IMR-90 (cell line): ENCODE data around the gene ARX. TPM values are rescaled to one million over a fixed set of nuclear protein-coding genes. Genes with fewer than 3 reads are reported as not detected.

Source experiments
- ATAC-seq: fragments of 200-7000 bp; cut with Tn5 transposase; 2 replicates; pipeline ENCODE4 v1.9.1; 2020; ENCODE audit warnings: low read depth, mild to moderate bottlenecking, moderate library complexity
- BruUV-seq: library from RNA; stranded (reverse); fragments of 400-500 nt; replicated peaks from 2 replicates; lab custom pipeline; 2021; lab: Mats Ljungman, UMichigan
- CTCF ChIA-PET: fragments of 300-600 bp; formaldehyde crosslinking; extraction: SDS; loops from one replicate; lab custom pipeline; 2021; ENCODE audit warnings: antibody characterized with exemption; lab: Yijun Ruan, JAX
- POLR2A ChIA-PET: fragments of 300-600 bp; sonication (Branson Sonifier 250); formaldehyde crosslinking; loops from one replicate; lab custom pipeline; 2022; ENCODE audit warnings: antibody characterized with exemption; ENCODE audit not compliant: unreplicated experiment; lab: Charles Lee
- DNase-seq: peaks from one replicate; pipeline ENCODE4 v3.0.0; 2013
- H2AFZ ChIP-seq: replicated peaks from 2 replicates; pipeline ENCODE3; 2013; ENCODE audit warnings: low read length, mild to moderate bottlenecking; ENCODE audit not compliant: poor library complexity
- H2AK5ac ChIP-seq: 2 replicates; pipeline ENCODE4 v1.6.1; 2013; ENCODE audit warnings: low read depth, low read length, inconsistent platforms
- H2AK9ac ChIP-seq: replicated peaks from 2 replicates; pipeline ENCODE3; 2013; ENCODE audit warnings: mild to moderate bottlenecking, low read depth, low read length, moderate library complexity; ENCODE audit not compliant: poor library complexity
- H2BK120ac ChIP-seq: 2 replicates; pipeline ENCODE4 v1.6.1; 2013; ENCODE audit warnings: low read depth, low read length, inconsistent platforms
- H2BK15ac ChIP-seq: 3 replicates; pipeline ENCODE4 v1.6.1; 2013; ENCODE audit warnings: low read depth, low read length, inconsistent platforms
- H2BK20ac ChIP-seq: 2 replicates; pipeline ENCODE4 v1.6.1; 2013; ENCODE audit warnings: low read depth, mild to moderate bottlenecking, inconsistent platforms, low read length, moderate library complexity
- H2BK5ac ChIP-seq: 2 replicates; pipeline ENCODE4 v1.6.1; 2013; ENCODE audit warnings: mild to moderate bottlenecking, low read depth, low read length, inconsistent platforms; ENCODE audit not compliant: poor library complexity, severe bottlenecking
- H3K14ac ChIP-seq: replicated peaks from 2 replicates; pipeline ENCODE4 v1.6.1; 2013; ENCODE audit warnings: low read depth, low read length, inconsistent platforms
- H3K18ac ChIP-seq: 2 replicates; pipeline ENCODE4 v1.6.1; 2013; ENCODE audit warnings: low read depth, low read length, control low read depth
- H3K23ac ChIP-seq: 2 replicates; pipeline ENCODE4 v1.6.1; 2013; ENCODE audit warnings: low read depth, low read length, inconsistent platforms
- H3K27ac ChIP-seq: 2 replicates; pipeline ENCODE4 v1.5.1; 2013; ENCODE audit warnings: mild to moderate bottlenecking, control low read depth, low read length; ENCODE audit not compliant: insufficient read depth
- H3K27me3 ChIP-seq: 2 replicates; pipeline ENCODE4 v1.6.1; 2013; ENCODE audit warnings: low read length; ENCODE audit not compliant: control insufficient read depth, insufficient read depth
- H3K36me3 ChIP-seq: 2 replicates; pipeline ENCODE4 v1.6.1; 2013; ENCODE audit warnings: low read length, mixed read lengths; ENCODE audit not compliant: control insufficient read depth, insufficient read depth
- H3K4ac ChIP-seq: 2 replicates; pipeline ENCODE4 v1.6.1; 2013; ENCODE audit warnings: low read depth, low read length, inconsistent platforms
- H3K4me1 ChIP-seq: 2 replicates; pipeline ENCODE4 v1.6.1; 2013; ENCODE audit warnings: low read length, mixed read lengths; ENCODE audit not compliant: control insufficient read depth, insufficient read depth
- H3K4me2 ChIP-seq: 2 replicates; pipeline ENCODE4 v1.6.1; 2013; ENCODE audit warnings: low read depth, mild to moderate bottlenecking, control low read depth, low read length, moderate library complexity
- H3K4me3 ChIP-seq: 2 replicates; pipeline ENCODE4 v1.5.1; 2013; ENCODE audit warnings: low read depth, mild to moderate bottlenecking, control low read depth, low read length, moderate library complexity; ENCODE audit not compliant: insufficient read depth
- H3K56ac ChIP-seq: 2 replicates; pipeline ENCODE4 v1.6.1; 2013; ENCODE audit warnings: low read length, inconsistent platforms; ENCODE audit not compliant: insufficient read depth; ENCODE audit errors: extremely low read depth
- H3K79me1 ChIP-seq, 2 experiments: 2 replicates each; pipeline ENCODE4 v1.6.1; 2013; ENCODE audit warnings: low read length in 2 of 2, inconsistent platforms in 1 of 2, low read depth in 1 of 2
- H3K9ac ChIP-seq: 2 replicates; pipeline ENCODE4 v1.6.1; 2013; ENCODE audit warnings: low read depth, low read length, control low read depth
- H3K9me1 ChIP-seq: 2 replicates; pipeline ENCODE4 v1.6.1; 2013; ENCODE audit warnings: low read length, inconsistent platforms; ENCODE audit not compliant: insufficient read depth
- H3K9me3 ChIP-seq: 2 replicates; pipeline ENCODE4 v1.6.1; 2013; ENCODE audit warnings: low read length; ENCODE audit not compliant: control insufficient read depth, insufficient read depth
- H4K20me1 ChIP-seq: 2 replicates; pipeline ENCODE4 v1.6.1; 2013; ENCODE audit warnings: low read length, inconsistent platforms; ENCODE audit not compliant: insufficient read depth
- H4K5ac ChIP-seq: 2 replicates; pipeline ENCODE4 v1.6.1; 2013; ENCODE audit warnings: mild to moderate bottlenecking, low read depth, low read length, control low read depth
- H4K8ac ChIP-seq, 2 experiments: 2 replicates each; pipeline ENCODE4 v1.6.1; 2013; ENCODE audit warnings: low read depth in 2 of 2, low read length in 2 of 2, control low read depth in 1 of 2, inconsistent platforms in 1 of 2
- H4K91ac ChIP-seq: 2 replicates; pipeline ENCODE4 v1.6.1; 2013; ENCODE audit warnings: low read depth, low read length, inconsistent platforms; ENCODE audit not compliant: insufficient read depth
- BHLHE40 ChIP-seq: fragments of 150-350 bp; IDR thresholded peaks from 2 replicates; pipeline ENCODE4 v1.6.1; 2016; ENCODE audit warnings: mild to moderate bottlenecking, low read depth, low read length
- CEBPB ChIP-seq: IDR thresholded peaks from 2 replicates; pipeline ENCODE4 v1.6.1; 2012; ENCODE audit warnings: low read depth, low read length, improper control_type of control experiment
- CHD1 ChIP-seq: IDR thresholded peaks from 2 replicates; pipeline ENCODE4 v1.6.1; 2012; ENCODE audit warnings: low read depth, low read length, improper control_type of control experiment
- CTCF ChIP-seq: conservative IDR thresholded peaks from 2 replicates; pipeline ENCODE4 v1.5.1; 2012; ENCODE audit warnings: mild to moderate bottlenecking, low read depth, low read length, improper control_type of control experiment
- FOS ChIP-seq: fragments of 150-350 bp; IDR thresholded peaks from 2 replicates; pipeline ENCODE4 v1.6.1; 2016; ENCODE audit warnings: low read depth, low read length
- MAFK ChIP-seq: IDR thresholded peaks from 2 replicates; pipeline ENCODE4 v1.6.1; 2012; ENCODE audit warnings: low read depth, low read length, improper control_type of control experiment
- MAZ ChIP-seq: IDR thresholded peaks from 2 replicates; pipeline ENCODE4 v1.6.1; 2012; ENCODE audit warnings: low read depth, mild to moderate bottlenecking, low read length, improper control_type of control experiment, moderate library complexity, borderline replicate concordance
- MXI1 ChIP-seq: IDR thresholded peaks from 2 replicates; pipeline ENCODE4 v1.6.1; 2012; ENCODE audit warnings: low read depth, mild to moderate bottlenecking, low read length, moderate library complexity, borderline replicate concordance
- NFE2L2 ChIP-seq: fragments of 150-350 bp; IDR thresholded peaks from 2 replicates; pipeline ENCODE4 v1.6.1; 2016; ENCODE audit warnings: low read depth, mild to moderate bottlenecking, low read length
- RAD21 ChIP-seq: IDR thresholded peaks from 2 replicates; pipeline ENCODE4 v1.6.1; 2012; ENCODE audit warnings: low read length, improper control_type of control experiment
- RCOR1 ChIP-seq: IDR thresholded peaks from 2 replicates; pipeline ENCODE4 v1.6.1; 2012; ENCODE audit warnings: mild to moderate bottlenecking, low read length, improper control_type of control experiment; ENCODE audit not compliant: insufficient replicate concordance
- RFX5 ChIP-seq: IDR thresholded peaks from 2 replicates; pipeline ENCODE4 v1.8.0; 2012; ENCODE audit warnings: low read depth, mild to moderate bottlenecking, low read length, moderate library complexity
- SMC3 ChIP-seq: fragments of 150-350 bp; IDR thresholded peaks from 2 replicates; pipeline ENCODE4 v1.6.1; 2016; ENCODE audit warnings: low read depth, mild to moderate bottlenecking, antibody characterized with exemption, low read length, moderate library complexity
- WGBS, 2 experiments: methylation state at CpG; one replicate each; pipeline versions ENCODE4 v1.1.5 to v1.1.7; 2013; ENCODE audit warnings: missing lambda C conversion rate in 2 of 2; ENCODE audit not compliant: insufficient read length in 1 of 2; ENCODE audit errors: extremely low coverage in 2 of 2; 5-methylcytosine and 5-hydroxymethylcytosine counted together
- dilution Hi-C: fragments of 300-500 bp; cut with HindIII; formaldehyde crosslinking; loops from one replicate; pipeline ENCODE4 v1.14.3; 2018; ENCODE audit warnings: low sequenced_read_pairs; ENCODE audit not compliant: unreplicated experiment
- in situ Hi-C: fragments of 300-500 bp; cut with MboI; formaldehyde crosslinking; loops from 3 replicates; pipeline ENCODE4 v1.14.3; 2019; ENCODE audit warnings: low sequenced_read_pairs, inconsistent platforms, mixed read lengths
- intact Hi-C: fragments of 100-400 bp; cut with micrococcal nuclease; formaldehyde crosslinking; loops from 2 replicates; pipeline ENCODE4 v1.10.0; 2022
- polyA plus RNA-seq, 3 experiments: library from polyadenylated mRNA; depleted of rRNA; stranded (reverse); fragments of >200 nt; gene quantifications; 2 replicates each; pipeline ENCODE4 v1.2.3, GENCODE V29; 2012; ENCODE audit warnings: low replicate concordance in 1 of 3
- total RNA-seq: library from RNA; depleted of rRNA; stranded (reverse); fragments of >200 nt; gene quantifications from 2 replicates; pipeline ENCODE4 v1.2.3, GENCODE V29; 2012
- TF ChIP-seq, protein P1 (sequence below): fragments of 150-350 bp; IDR thresholded peaks from 2 replicates; pipeline ENCODE4 v1.6.1; 2017; ENCODE audit warnings: mild to moderate bottlenecking, antibody characterized with exemption, low read length, low read depth
- TF ChIP-seq, protein P2 (sequence below): fragments of 150-350 bp; IDR thresholded peaks from 2 replicates; pipeline ENCODE4 v1.6.1; 2016; ENCODE audit warnings: low read depth, mild to moderate bottlenecking, low read length, moderate library complexity, borderline replicate concordance

ARX gene
- total and polyA plus RNA-seq, 2 of the 4 experiments (the other 2 are of a cell fraction), result not detected

DNA sequence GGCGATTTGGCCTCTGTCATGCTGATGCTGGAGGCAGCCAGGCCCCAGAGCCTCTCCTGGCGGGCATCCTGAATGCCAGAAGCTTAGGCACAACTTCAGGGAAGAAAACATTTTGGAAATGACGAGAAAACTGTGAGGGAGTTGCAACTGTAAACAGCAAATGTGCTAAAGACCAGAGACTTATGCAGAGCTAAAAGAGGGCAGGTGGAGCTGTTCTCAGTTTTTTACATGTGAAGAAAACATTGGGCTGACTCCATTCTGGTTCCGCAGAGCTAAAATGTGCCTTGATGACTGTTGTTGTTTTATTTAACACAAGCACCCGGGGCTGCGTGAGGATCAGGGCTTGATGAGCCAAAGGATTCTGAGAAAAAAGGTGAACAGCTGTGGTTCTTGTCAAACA, 10.8 kb upstream of the ARX start:
- ChIA-PET CTCF (no interaction called here), POLR2A (no interaction called here)
- Histone ChIP-seq H4K8ac (no peak overlapping the region), H3K18ac (no peak overlapping the region), H2AFZ (no peak overlapping the region), H2BK20ac (no peak overlapping the region), H3K27me3 (peaks cover 33% of the 10 kb centered on the region), H3K9ac (no peak overlapping the region), H3K56ac (no peak overlapping the region), H3K9me3 (no peaks in the 10 kb centered on the region), H3K4ac (no peak overlapping the region), H3K27ac (no peak overlapping the region), H3K36me3 (no peaks in the 10 kb centered on the region), H4K20me1 (no peaks in the 10 kb centered on the region), H2AK9ac (no peak overlapping the region), H3K4me3 (no peak overlapping the region), H3K4me2 (no peak overlapping the region), H3K14ac (no peak overlapping the region), H4K91ac (no peak overlapping the region), H2BK15ac (no peak overlapping the region), H2BK120ac (no peak overlapping the region), H2AK5ac (no peak overlapping the region), H3K79me1 (no peaks in the 10 kb centered on the region), H3K4me1 (no peaks in the 10 kb centered on the region; the same call in 1 of the 2 replicates), H2BK5ac (no peak overlapping the region), H3K23ac (no peak overlapping the region), H4K5ac (no peak overlapping the region), H3K9me1 (no peaks in the 10 kb centered on the region)
- dilution Hi-C loops, result no loop called here
- DNase-seq (no peak), ATAC-seq (no peak)
- no TSS peak for BruUV-seq
- in situ Hi-C loops, result no loop called here
- intact Hi-C loops, result loop anchor here (10.0 kb wide), 1 partner anchor 272 kb away; no protein-coding TSS in a partner anchor
- 0% methylated on average over 1 of the region's 6 CpGs; no CpG with 5 or more reads in 1 of the 2 experiments for WGBS, 2 experiments
- TF ChIP-seq MAZ (no peak), FOS (no peak), RCOR1 (no peak), SMC3 (no peak), CTCF (no peak), BHLHE40 (no peak), CHD1 (no peak), CEBPB (no peak), MXI1 (no peak), MAFK (no peak), RFX5 (no peak), NFE2L2 (no peak), RAD21 (no peak)
- TF ChIP-seq, protein P1, sequence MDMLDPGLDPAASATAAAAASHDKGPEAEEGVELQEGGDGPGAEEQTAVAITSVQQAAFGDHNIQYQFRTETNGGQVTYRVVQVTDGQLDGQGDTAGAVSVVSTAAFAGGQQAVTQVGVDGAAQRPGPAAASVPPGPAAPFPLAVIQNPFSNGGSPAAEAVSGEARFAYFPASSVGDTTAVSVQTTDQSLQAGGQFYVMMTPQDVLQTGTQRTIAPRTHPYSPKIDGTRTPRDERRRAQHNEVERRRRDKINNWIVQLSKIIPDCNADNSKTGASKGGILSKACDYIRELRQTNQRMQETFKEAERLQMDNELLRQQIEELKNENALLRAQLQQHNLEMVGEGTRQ, result no peak
- TF ChIP-seq, protein P2, sequence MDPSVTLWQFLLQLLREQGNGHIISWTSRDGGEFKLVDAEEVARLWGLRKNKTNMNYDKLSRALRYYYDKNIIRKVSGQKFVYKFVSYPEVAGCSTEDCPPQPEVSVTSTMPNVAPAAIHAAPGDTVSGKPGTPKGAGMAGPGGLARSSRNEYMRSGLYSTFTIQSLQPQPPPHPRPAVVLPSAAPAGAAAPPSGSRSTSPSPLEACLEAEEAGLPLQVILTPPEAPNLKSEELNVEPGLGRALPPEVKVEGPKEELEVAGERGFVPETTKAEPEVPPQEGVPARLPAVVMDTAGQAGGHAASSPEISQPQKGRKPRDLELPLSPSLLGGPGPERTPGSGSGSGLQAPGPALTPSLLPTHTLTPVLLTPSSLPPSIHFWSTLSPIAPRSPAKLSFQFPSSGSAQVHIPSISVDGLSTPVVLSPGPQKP, result no peak
